Breast epithelium (tissue), 4 donors: ENCODE results near the gene GRIK3. TPM values are rescaled to one million over a fixed set of nuclear protein-coding genes. Genes with fewer than 3 reads are reported as not detected.

Experiments
- DNase-seq, 2 donors: peaks; one replicate each; pipeline ENCODE4 v3.0.0-alpha.2; 2019; ENCODE audit warnings: low spot score in 2 of 2
- H3K27ac ChIP-seq, 2 donors: fragments of 200-600 bp; sonication (generic) in 1 of 2; one replicate each; pipeline ENCODE4 v1.5.1; 2016 to 2019; ENCODE audit warnings: mild to moderate bottlenecking in 1 of 2
- H3K27me3 ChIP-seq, 2 donors: fragments of 200-600 bp; sonication (generic) in 1 of 2; one replicate each; pipeline versions ENCODE4 v1.5.1 to v1.6.0; 2017 to 2019; ENCODE audit warnings: control low read depth in 1 of 2, mild to moderate bottlenecking in 1 of 2
- H3K36me3 ChIP-seq: fragments of 200-600 bp; one replicate; pipeline ENCODE4 v1.5.1; 2019
- H3K4me1 ChIP-seq, 2 donors: fragments of 200-600 bp; sonication (generic); one replicate each; pipeline ENCODE4 v1.5.1; 2016 to 2019; ENCODE audit warnings: control low read depth in 1 of 2
- H3K4me3 ChIP-seq, 3 donors: fragments of 200-600 bp; sonication (generic); 1 replicate in 2 of 3; 2 replicates in 1 of 3; pipeline ENCODE4 v1.5.1; 2016 to 2019; ENCODE audit warnings: mild to moderate bottlenecking in 3 of 3, moderate library complexity in 2 of 3
- H3K9me3 ChIP-seq, 2 donors: fragments of 200-600 bp; sonication (generic) in 1 of 2; one replicate each; pipeline ENCODE4 v1.5.1; 2016 to 2019; ENCODE audit warnings: control low read depth in 1 of 2
- CTCF ChIP-seq, 3 donors: fragments of 450-650 bp; IDR thresholded peaks; one replicate each; pipeline ENCODE4 v1.5.1; 2016 to 2017; ENCODE audit warnings: antibody characterized with exemption in 3 of 3, mild to moderate bottlenecking in 3 of 3, moderate library complexity in 3 of 3
- POLR2A ChIP-seq: fragments of 450-650 bp; IDR thresholded peaks from one replicate; pipeline ENCODE4 v1.6.1; 2016; ENCODE audit warnings: antibody characterized with exemption, mild to moderate bottlenecking, moderate library complexity
- POLR2AphosphoS5 ChIP-seq, 3 donors: sonication (generic); formaldehyde crosslinking; IDR thresholded peaks; one replicate each; pipeline ENCODE4 v1.6.1; 2017; ENCODE audit warnings: antibody characterized with exemption in 3 of 3
- intact Hi-C: fragments of 100-400 bp; cut with DNase I; formaldehyde crosslinking; loops from one replicate; pipeline ENCODE4 v1.15.1; 2023; ENCODE audit warnings: low total_unique reads
- total RNA-seq, 3 donors: library from RNA; depleted of rRNA; stranded (reverse); fragments of >200 nt; gene quantifications; one replicate each; pipeline ENCODE4 v1.1.0, GENCODE V29; 2016

GRIK3 gene
- total RNA-seq, 3 donors from 2014 or later = under 0.01 to 10.0 (median 4.6) TPM

- no peak for TF ChIP-seq CTCF (IDR thresholded peaks at IDR 0.05)
- no peak for TF ChIP-seq POLR2A
- TF ChIP-seq POLR2AphosphoS5 (IDR thresholded peaks at IDR 0.05) = no peak
- no peak for DNase-seq
- Histone ChIP-seq H3K4me3 (no peak overlapping the region), H3K4me1 (no peaks in the 10 kb centered on the region), H3K27ac (no peak overlapping the region), H3K36me3 (no peaks in the 10 kb centered on the region), H3K27me3 (peaks cover 0 to 36% of the 10 kb centered on the region in 2 donors), H3K9me3 (no peaks in the 10 kb centered on the region)
- intact Hi-C loops = no loop called here
Observed at GRCh38 chr1:36775716-36776115, 258.6 kb downstream of the GRIK3 start.

- no peaks in the 10 kb centered on the region for H3K36me3 ChIP-seq
- peaks cover 0 to 35% of the 10 kb centered on the region in 2 donors for H3K27me3 ChIP-seq
- no peak for TF ChIP-seq CTCF (IDR thresholded peaks at IDR 0.05)
- no peak for TF ChIP-seq POLR2A
- no peak for TF ChIP-seq POLR2AphosphoS5 (IDR thresholded peaks at IDR 0.05)
- H3K27ac ChIP-seq = no peak overlapping the region
- H3K4me1 ChIP-seq = no peaks in the 10 kb centered on the region
- H3K4me3 ChIP-seq = no peak overlapping the region
- DNase-seq = no peak
- no peaks in the 10 kb centered on the region for H3K9me3 ChIP-seq
- intact Hi-C loops = no loop called here
Observed at GRCh38 chr1:36773827-36774541, 260.3 kb downstream of the GRIK3 start.

- Histone ChIP-seq H3K9me3 (no peaks in the 10 kb centered on the region), H3K27me3 (peaks cover 0 to 35% of the 10 kb centered on the region in 2 donors), H3K36me3 (no peaks in the 10 kb centered on the region), H3K27ac (no peak overlapping the region), H3K4me1 (no peaks in the 10 kb centered on the region), H3K4me3 (no peak overlapping the region)
- no peak for TF ChIP-seq POLR2AphosphoS5 (IDR thresholded peaks at IDR 0.05)
- TF ChIP-seq POLR2A = no peak
- TF ChIP-seq CTCF (IDR thresholded peaks at IDR 0.05) = no peak
- no peak for DNase-seq
- intact Hi-C loops = no loop called here
Observed at GRCh38 chr1:36772647-36773495, 261.4 kb downstream of the GRIK3 start.

- TF ChIP-seq CTCF (IDR thresholded peaks at IDR 0.05) = no peak
- no peak for TF ChIP-seq POLR2AphosphoS5 (IDR thresholded peaks at IDR 0.05)
- no peak for TF ChIP-seq POLR2A
- no peak overlapping the region for H3K27ac ChIP-seq
- H3K27me3 ChIP-seq = peaks cover 0 to 35% of the 10 kb centered on the region in 2 donors
- DNase-seq = no peak
- intact Hi-C loops = no loop called here
- H3K4me1 ChIP-seq = no peaks in the 10 kb centered on the region
- H3K4me3 ChIP-seq = no peak overlapping the region
- no peaks in the 10 kb centered on the region for H3K9me3 ChIP-seq
- H3K36me3 ChIP-seq = no peaks in the 10 kb centered on the region
Observed at GRCh38 chr1:36771660-36772284, 262.5 kb downstream of the GRIK3 start.

- no peak overlapping the region for H3K27ac ChIP-seq
- no peaks in the 10 kb centered on the region for H3K36me3 ChIP-seq
- no peak overlapping the region for H3K4me3 ChIP-seq
- peaks cover 0 to 35% of the 10 kb centered on the region in 2 donors for H3K27me3 ChIP-seq
- no peaks in the 10 kb centered on the region for H3K9me3 ChIP-seq
- no peak for DNase-seq
- intact Hi-C loops = no loop called here
- TF ChIP-seq CTCF (IDR thresholded peaks at IDR 0.05) (no peak), POLR2A (no peak), POLR2AphosphoS5 (IDR thresholded peaks at IDR 0.05) (no peak)
- H3K4me1 ChIP-seq = no peaks in the 10 kb centered on the region
Observed at GRCh38 chr1:36771240-36771639, 263.1 kb downstream of the GRIK3 start.
